ENCODE measurements around the gene SLC8A3.

SLC8A3 gene

DNA sequence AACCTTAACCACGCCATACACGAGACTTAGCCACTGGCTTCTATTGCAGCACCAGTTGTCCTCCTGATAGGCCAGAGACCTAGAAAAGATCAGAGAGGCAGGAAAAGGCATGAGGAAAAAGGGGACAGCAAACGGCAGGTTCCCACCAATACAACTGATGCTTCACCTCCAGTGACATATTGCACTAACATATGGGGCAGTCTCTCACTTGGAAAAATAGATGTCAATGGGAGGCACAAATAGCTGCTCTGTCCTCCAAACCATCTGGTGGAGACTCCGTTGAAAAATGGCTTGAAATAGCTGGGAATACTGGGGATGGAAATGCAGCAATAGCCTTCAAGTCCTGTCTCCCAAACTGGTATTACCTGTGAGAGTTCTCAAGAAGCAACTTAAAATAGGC, 20.3 kb downstream of the SLC8A3 start:
- Histone ChIP-seq H2AFZ (ENCODE audit: low read length) (no peak overlapping the region), H3K9me2 (ENCODE audit: low read depth, low read length) (no peaks in the 10 kb centered on the region), H3K4me3 (ENCODE audit: low read depth, low read length, poor library complexity, severe bottlenecking) (no peak overlapping the region), H3K27me3 (ENCODE audit: insufficient read depth, low read length) (no peaks in the 10 kb centered on the region), H3F3A (ENCODE audit: insufficient read depth, low read length) (no peaks in the 10 kb centered on the region), H4K20me1 (ENCODE audit: insufficient read depth, low read length) (no peaks in the 10 kb centered on the region), H3K9ac (ENCODE audit: low read length) (no peak overlapping the region), H3K79me2 (ENCODE audit: insufficient read depth, low read length) (no peaks in the 10 kb centered on the region), H3K9me3 (ENCODE audit: low read length) (no peaks in the 10 kb centered on the region), H3K36me3 (ENCODE audit: insufficient read depth, low read length) (no peaks in the 10 kb centered on the region), H3K4me2 (ENCODE audit: low read length) (no peak overlapping the region), H3K27ac (ENCODE audit: low read depth, low read length, poor library complexity, severe bottlenecking) (no peak overlapping the region), H3K4me1 (ENCODE audit: insufficient read depth, low read length, severe bottlenecking) (no peaks in the 10 kb centered on the region)
- TF ChIP-seq, protein P1, sequence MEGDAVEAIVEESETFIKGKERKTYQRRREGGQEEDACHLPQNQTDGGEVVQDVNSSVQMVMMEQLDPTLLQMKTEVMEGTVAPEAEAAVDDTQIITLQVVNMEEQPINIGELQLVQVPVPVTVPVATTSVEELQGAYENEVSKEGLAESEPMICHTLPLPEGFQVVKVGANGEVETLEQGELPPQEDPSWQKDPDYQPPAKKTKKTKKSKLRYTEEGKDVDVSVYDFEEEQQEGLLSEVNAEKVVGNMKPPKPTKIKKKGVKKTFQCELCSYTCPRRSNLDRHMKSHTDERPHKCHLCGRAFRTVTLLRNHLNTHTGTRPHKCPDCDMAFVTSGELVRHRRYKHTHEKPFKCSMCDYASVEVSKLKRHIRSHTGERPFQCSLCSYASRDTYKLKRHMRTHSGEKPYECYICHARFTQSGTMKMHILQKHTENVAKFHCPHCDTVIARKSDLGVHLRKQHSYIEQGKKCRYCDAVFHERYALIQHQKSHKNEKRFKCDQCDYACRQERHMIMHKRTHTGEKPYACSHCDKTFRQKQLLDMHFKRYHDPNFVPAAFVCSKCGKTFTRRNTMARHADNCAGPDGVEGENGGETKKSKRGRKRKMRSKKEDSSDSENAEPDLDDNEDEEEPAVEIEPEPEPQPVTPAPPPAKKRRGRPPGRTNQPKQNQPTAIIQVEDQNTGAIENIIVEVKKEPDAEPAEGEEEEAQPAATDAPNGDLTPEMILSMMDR (IDR thresholded peaks at IDR 0.05; ENCODE audit: low read length) = no peak
- no peak for TF ChIP-seq EZH2 (IDR thresholded peaks at IDR 0.05; ENCODE audit: borderline replicate concordance, low read length)

DNA sequence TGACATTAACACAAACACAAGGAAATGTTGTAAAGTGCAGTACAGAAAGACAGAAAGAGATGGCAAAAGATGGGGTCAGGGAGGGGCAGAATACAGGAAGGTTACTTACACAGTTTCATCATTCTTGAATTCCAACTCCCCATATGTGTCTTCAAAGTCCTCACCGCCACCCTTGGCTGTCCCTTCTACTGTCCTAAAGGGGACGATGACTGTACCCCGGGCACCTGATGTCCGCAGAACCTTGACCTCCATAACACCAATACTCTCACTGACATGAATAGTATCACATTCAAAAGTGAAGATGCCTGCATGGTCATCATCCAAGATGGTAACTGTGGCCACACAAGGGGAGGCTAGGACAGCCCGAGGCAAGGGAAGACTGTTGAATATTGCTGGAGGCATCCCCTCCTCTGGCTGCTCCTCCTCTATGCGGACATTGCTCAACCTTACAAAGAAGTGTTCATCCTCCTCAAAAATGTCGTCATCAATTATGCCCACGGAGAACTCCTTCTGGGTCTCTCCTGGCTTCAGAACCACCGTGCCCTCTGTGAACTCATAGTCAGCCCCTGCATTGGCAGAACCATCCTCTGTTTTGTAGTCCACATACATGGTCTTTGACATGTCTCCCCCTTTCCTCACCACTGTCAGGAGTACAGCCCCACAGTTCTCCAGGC, 22.1 kb downstream of the SLC8A3 start:
- Histone ChIP-seq H2AFZ (ENCODE audit: low read length) (no peak overlapping the region), H3K27me3 (ENCODE audit: insufficient read depth, low read length) (no peaks in the 10 kb centered on the region), H3K79me2 (ENCODE audit: insufficient read depth, low read length) (no peaks in the 10 kb centered on the region), H3K4me3 (ENCODE audit: low read depth, low read length, poor library complexity, severe bottlenecking) (no peak overlapping the region), H3K27ac (ENCODE audit: low read depth, low read length, poor library complexity, severe bottlenecking) (no peak overlapping the region), H3K9ac (ENCODE audit: low read length) (no peak overlapping the region), H3K36me3 (ENCODE audit: insufficient read depth, low read length) (no peaks in the 10 kb centered on the region), H3F3A (ENCODE audit: insufficient read depth, low read length) (no peaks in the 10 kb centered on the region), H3K4me1 (ENCODE audit: insufficient read depth, low read length, severe bottlenecking) (no peaks in the 10 kb centered on the region), H3K9me3 (ENCODE audit: low read length) (no peaks in the 10 kb centered on the region), H3K9me2 (ENCODE audit: low read depth, low read length) (no peaks in the 10 kb centered on the region), H4K20me1 (ENCODE audit: insufficient read depth, low read length) (no peaks in the 10 kb centered on the region), H3K4me2 (ENCODE audit: low read length) (no peak overlapping the region)
- TF ChIP-seq, protein P1 (IDR thresholded peaks at IDR 0.05; ENCODE audit: low read length) = no peak

DNA sequence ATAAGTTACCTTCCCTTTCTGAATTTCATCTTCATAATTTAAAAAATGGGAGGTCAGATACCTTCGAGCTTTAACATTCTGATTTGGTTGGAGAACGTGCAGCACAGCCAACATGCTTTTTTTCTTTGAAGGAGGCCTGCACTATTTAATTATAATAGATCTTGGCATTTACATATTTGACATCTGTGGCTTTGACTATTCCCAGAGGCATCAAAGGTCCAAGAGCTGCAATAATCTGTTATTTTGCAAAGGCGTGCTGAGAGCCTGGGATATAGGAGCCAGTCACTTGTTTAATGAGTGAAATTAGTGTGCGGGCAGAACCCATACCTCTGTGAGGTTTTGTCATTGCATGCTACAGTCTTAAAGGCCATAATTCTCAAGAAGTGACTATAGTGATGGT, 26.4 kb downstream of the SLC8A3 start:
- TF ChIP-seq, protein P1 (IDR thresholded peaks at IDR 0.05; ENCODE audit: low read length) = no peak
- TF ChIP-seq EZH2 (IDR thresholded peaks at IDR 0.05; ENCODE audit: borderline replicate concordance, low read length) = no peak
- Histone ChIP-seq H3K9ac (ENCODE audit: low read length) (no peak overlapping the region), H2AFZ (ENCODE audit: low read length) (no peak overlapping the region), H3K27me3 (ENCODE audit: insufficient read depth, low read length) (no peaks in the 10 kb centered on the region), H3K4me1 (ENCODE audit: insufficient read depth, low read length, severe bottlenecking) (no peaks in the 10 kb centered on the region), H3K79me2 (ENCODE audit: insufficient read depth, low read length) (no peaks in the 10 kb centered on the region), H3K9me2 (ENCODE audit: low read depth, low read length) (no peaks in the 10 kb centered on the region), H3K4me3 (ENCODE audit: low read depth, low read length, poor library complexity, severe bottlenecking) (no peak overlapping the region), H3K9me3 (ENCODE audit: low read length) (no peaks in the 10 kb centered on the region), H3K36me3 (ENCODE audit: insufficient read depth, low read length) (no peaks in the 10 kb centered on the region), H3K4me2 (ENCODE audit: low read length) (no peak overlapping the region), H3K27ac (ENCODE audit: low read depth, low read length, poor library complexity, severe bottlenecking) (no peak overlapping the region), H4K20me1 (ENCODE audit: insufficient read depth, low read length) (no peaks in the 10 kb centered on the region), H3F3A (ENCODE audit: insufficient read depth, low read length) (no peaks in the 10 kb centered on the region)
